ENCODE measurements around the gene COLGALT1. TPM values are rescaled to one million over a fixed set of nuclear protein-coding genes. Genes with fewer than 3 reads are reported as not detected.

Gene COLGALT1
- total RNA-seq, 4 donors from 2014 or later = 54.2 to 92.6 (median 61.5) TPM

DNA sequence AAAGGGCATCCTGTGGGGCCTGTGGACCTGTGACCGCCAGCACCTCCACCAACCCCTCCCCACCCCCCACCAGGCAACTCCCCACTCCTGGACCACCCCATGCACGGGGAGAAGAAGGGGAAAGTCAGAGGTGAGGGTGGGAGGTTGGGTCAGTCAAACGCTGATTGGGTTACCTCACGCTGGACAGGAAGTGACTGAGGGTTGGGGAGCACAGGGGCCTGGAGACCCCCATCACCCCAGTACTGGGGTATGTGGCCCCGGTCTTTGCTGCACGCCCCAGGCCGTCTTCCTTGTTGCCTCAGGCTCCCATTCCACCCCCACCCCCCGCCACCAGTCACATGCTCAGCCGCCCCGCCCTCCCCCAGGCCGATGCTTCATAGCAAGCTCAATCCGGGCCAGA, 59.0 kb downstream of the COLGALT1 start:
- DNase-seq (ENCODE audit: extremely low spot score) = no peak
- no peak overlapping the region for H3K27ac ChIP-seq (replicated peaks in 1 of 4)
- no peak overlapping the region for H3K4me3 ChIP-seq
- TF ChIP-seq, protein P1, sequence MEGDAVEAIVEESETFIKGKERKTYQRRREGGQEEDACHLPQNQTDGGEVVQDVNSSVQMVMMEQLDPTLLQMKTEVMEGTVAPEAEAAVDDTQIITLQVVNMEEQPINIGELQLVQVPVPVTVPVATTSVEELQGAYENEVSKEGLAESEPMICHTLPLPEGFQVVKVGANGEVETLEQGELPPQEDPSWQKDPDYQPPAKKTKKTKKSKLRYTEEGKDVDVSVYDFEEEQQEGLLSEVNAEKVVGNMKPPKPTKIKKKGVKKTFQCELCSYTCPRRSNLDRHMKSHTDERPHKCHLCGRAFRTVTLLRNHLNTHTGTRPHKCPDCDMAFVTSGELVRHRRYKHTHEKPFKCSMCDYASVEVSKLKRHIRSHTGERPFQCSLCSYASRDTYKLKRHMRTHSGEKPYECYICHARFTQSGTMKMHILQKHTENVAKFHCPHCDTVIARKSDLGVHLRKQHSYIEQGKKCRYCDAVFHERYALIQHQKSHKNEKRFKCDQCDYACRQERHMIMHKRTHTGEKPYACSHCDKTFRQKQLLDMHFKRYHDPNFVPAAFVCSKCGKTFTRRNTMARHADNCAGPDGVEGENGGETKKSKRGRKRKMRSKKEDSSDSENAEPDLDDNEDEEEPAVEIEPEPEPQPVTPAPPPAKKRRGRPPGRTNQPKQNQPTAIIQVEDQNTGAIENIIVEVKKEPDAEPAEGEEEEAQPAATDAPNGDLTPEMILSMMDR (IDR thresholded peaks at IDR 0.05) = no peak
- no peak for TF ChIP-seq EP300 (IDR thresholded peaks at IDR 0.05)
- no peaks in the 10 kb centered on the region for H3K9me3 ChIP-seq
- WGBS = 84% methylated on average over 10 of the region's 12 CpGs
- intact Hi-C loops (cut with DNase I) = loop anchor here (5.0 kb wide), 1 partner anchor 153 kb away; no protein-coding TSS in a partner anchor
- H3K36me3 ChIP-seq = no peaks in the 10 kb centered on the region
- peaks cover 0 to 84% (median 11%) of the 10 kb centered on the region in 4 donors for H3K27me3 ChIP-seq
- H3K4me1 ChIP-seq = peaks cover 0 to 11% (median 5%) of the 10 kb centered on the region in 4 donors

DNA sequence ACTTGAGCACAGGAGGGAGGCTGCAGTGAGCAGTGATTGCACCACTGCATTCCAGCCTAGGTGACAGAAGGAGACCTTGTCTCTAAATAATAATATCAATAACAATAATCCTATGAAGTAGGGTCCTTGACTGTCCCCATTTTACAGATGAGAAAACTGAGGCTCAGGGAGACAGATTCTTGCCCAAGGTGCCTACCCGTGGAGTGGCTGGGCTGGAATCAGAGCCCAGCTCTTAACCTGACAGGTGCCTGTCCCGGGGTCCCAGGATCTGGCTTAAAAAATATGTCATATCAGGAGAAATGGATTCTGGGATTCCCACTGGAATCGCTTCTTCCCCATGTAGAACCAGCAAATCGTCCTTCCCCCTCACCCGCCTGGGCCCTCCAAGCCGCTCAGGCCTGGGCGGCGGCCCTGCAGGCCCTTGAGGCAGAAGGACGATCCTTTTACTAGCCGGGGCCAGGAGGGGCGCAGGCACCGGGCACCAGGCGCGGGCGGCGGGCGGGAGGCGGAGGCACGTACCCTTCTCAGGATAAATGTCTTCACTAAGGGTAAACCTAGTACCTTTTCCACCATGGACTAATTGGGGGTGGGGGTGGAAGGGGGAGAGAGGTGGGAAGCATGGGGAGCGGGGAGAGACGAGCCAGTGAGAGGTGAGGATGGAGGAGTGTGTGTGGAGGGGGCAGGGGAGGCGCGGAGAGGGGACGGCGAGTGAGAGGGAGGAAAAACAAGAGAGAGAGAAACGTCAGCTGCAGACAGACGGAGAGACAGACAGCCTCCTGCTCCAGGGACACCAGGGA, 60.6 kb downstream of the COLGALT1 start:
- intact Hi-C loops (cut with DNase I) = no loop called here
- H3K27ac ChIP-seq (replicated peaks in 1 of 4) = no peak overlapping the region
- H3K4me3 ChIP-seq = peak overlapping the region in 1 of 4 donors; percentile 22
- no peaks in the 10 kb centered on the region for H3K36me3 ChIP-seq
- peaks cover 0 to 86% (median 11%) of the 10 kb centered on the region in 4 donors for H3K27me3 ChIP-seq
- peaks cover 0 to 3% (median under 1%) of the 10 kb centered on the region in 4 donors for H3K9me3 ChIP-seq
- WGBS = 22% methylated on average over 22 of the region's 27 CpGs
- TF ChIP-seq, protein P1 (IDR thresholded peaks at IDR 0.05) = no peak
- TF ChIP-seq EP300 (IDR thresholded peaks at IDR 0.05) (no peak), POLR2A (IDR thresholded peaks at IDR 0.05; ENCODE audit: low read depth) (no peak), POLR2AphosphoS5 (IDR thresholded peaks at IDR 0.05) (no peak)
- no peak for DNase-seq (ENCODE audit: extremely low spot score)
- peaks cover 0 to 11% (median 5%) of the 10 kb centered on the region in 4 donors for H3K4me1 ChIP-seq

DNA sequence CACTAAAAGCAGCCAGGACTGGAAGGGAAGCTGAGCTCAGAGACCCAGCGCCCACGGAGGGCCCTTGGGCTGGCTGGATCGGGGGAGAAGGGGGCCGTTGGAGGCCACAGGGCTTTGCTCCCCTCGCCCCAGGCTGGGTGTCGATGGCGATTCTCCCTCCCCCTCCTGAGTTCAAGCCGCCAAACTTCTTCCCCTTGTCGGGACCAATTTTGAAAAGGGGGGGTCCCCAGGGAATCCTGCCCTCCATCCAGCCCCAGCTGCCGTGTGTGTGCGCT, 61.2 kb downstream of the COLGALT1 start:
- intact Hi-C loops (cut with DNase I) = no loop called here

DNA sequence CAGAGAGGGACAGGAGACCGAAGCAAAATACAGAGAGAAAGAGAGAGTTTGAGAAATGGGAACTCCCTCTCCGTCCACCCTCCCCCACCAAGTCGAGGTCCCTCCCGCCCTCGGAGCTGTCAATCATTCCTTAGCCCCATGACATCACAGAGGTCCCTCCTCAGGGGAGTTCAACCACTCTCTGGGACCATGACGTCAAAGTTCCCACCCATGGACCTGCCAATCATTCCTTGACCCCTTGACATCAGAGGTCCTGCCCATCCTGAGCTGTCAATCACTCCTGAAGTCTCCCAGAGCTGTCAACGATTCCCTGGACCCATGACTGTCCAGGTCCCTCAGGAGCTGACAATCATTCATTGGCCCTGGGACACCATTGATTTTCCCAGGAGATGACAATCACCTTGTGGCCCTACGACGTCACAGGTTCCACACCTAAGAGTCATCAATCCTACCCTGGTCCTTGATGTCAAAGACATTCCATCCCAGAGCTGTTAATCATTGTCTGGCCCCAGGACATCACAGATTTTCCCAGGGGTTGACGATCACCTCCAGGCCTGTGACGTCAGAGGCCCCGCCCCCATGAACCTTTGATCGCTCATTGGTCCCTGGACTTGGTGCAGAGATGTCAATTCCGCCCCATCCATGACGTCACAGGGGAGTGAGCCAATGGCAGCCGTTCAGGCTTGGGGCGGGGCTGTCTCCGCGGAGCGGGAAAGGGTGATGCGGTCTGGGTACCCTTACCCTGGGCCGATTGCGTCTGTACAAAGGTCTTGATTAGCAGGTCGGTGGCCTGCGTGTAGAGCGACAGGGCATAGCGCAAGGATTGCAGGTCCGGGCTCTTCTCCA, 61.7 kb downstream of the COLGALT1 start:
- TF ChIP-seq POLR2A (IDR thresholded peaks at IDR 0.05; ENCODE audit: low read depth) (no peak), POLR2AphosphoS5 (IDR thresholded peaks at IDR 0.05) (no peak), EP300 (IDR thresholded peaks at IDR 0.05) (no peak)
- TF ChIP-seq, protein P1 (IDR thresholded peaks at IDR 0.05) = no peak
- 66% methylated on average over 26 of the region's 28 CpGs for WGBS
- H3K9me3 ChIP-seq = peaks cover 0 to 14% (median 8%) of the 10 kb centered on the region in 4 donors
- intact Hi-C loops (cut with DNase I) = no loop called here
- peaks cover 0 to 11% (median 5%) of the 10 kb centered on the region in 4 donors for H3K4me1 ChIP-seq
- H3K27ac ChIP-seq (replicated peaks in 1 of 4) = no peak overlapping the region
- no peaks in the 10 kb centered on the region for H3K36me3 ChIP-seq
- peaks cover 0 to 86% (median 11%) of the 10 kb centered on the region in 4 donors for H3K27me3 ChIP-seq
- no peak overlapping the region for H3K4me3 ChIP-seq
- no peak for DNase-seq (ENCODE audit: extremely low spot score)

More for the DNA sequence above, 61.2 kb downstream of the COLGALT1 start:
- DNase-seq (ENCODE audit: extremely low spot score) = no peak
- H3K9me3 ChIP-seq = peaks cover 0 to 9% (median 4%) of the 10 kb centered on the region in 4 donors
- peaks cover 0 to 11% (median 5%) of the 10 kb centered on the region in 4 donors for H3K4me1 ChIP-seq
- peaks cover 0 to 86% (median 11%) of the 10 kb centered on the region in 4 donors for H3K27me3 ChIP-seq
- no peak overlapping the region for H3K27ac ChIP-seq (replicated peaks in 1 of 4)
- H3K4me3 ChIP-seq = peak overlapping the region in 1 of 4 donors; percentile 22
- H3K36me3 ChIP-seq = no peaks in the 10 kb centered on the region
- WGBS = 16% methylated on average over 7 of the region's 11 CpGs
- TF ChIP-seq, protein P1 (IDR thresholded peaks at IDR 0.05) = no peak
- TF ChIP-seq EP300 (IDR thresholded peaks at IDR 0.05) = no peak
- TF ChIP-seq POLR2AphosphoS5 (IDR thresholded peaks at IDR 0.05) = no peak
- no peak for TF ChIP-seq POLR2A (IDR thresholded peaks at IDR 0.05; ENCODE audit: low read depth)

All from esophagus muscularis mucosa (tissue), 4 donors.